Left renal cortex interstitium (tissue), 4 donors: ENCODE measurements around the gene UGT1A6. TPM values are rescaled to one million over a fixed set of nuclear protein-coding genes. Genes with fewer than 3 reads are reported as not detected.
"Not testable (repeated sequence)": the region's sequence is repeated elsewhere in the genome, so short reads cannot be mapped to it uniquely, and the experiment has no call there.

Experiments used
- DNase-seq, 4 donors: peaks; one replicate each; pipeline ENCODE4 v3.0.0-alpha.2; 2013; ENCODE audit warnings: low read depth in 4 of 4, low spot score in 2 of 4, missing footprints in 1 of 4
- polyA plus RNA-seq, 4 donors: library from polyadenylated mRNA; unstranded; fragments of 120-200 nt; gene quantifications; one replicate each; pipeline ENCODE4 v1.2.1, GENCODE V29; 2013; ENCODE audit not compliant: insufficient read length in 4 of 4

Gene UGT1A6
- polyA plus RNA-seq, 4 donors = 1.6 to 5.5 (median 3.8) TPM

DNA sequence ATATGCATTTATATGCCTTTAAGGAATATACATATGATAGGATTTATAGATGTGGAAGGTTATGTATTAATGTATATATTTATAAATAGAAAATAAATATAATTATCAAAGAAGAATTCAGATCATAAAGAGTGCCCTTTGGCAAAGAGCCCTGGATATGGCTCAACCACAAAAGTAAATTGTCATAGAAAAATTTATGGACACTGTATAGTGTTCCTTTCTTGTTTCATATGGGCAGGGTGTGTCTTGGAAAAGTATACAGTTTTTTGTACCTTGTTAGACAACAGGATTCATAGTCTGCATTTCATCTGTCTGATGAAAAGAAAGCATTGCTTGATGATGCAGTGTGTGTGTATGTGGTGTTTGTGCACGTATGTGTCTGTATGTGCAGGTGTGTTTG lies 8.1 kb upstream of the UGT1A6 start:
- no peak for DNase-seq

DNA sequence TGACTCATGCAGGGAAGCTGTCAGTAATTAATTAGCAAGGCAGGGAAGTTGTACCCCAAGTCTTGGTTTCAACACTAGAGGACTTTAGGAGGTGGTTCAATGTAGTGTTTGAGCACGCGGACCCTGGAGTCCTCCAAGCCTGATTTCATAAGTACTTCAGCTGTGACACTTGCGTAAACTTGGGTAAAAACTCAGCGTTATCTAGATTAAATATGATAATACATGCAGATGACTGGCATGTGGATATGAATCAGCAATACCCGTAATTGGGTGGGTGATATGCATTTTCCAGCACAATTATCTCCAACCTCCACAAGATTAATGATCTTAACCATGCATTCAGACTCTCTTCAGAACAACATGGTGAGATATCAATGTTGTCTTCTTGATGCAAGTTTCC lies 5.8 kb upstream of the UGT1A6 start:
- no peak for DNase-seq

DNA sequence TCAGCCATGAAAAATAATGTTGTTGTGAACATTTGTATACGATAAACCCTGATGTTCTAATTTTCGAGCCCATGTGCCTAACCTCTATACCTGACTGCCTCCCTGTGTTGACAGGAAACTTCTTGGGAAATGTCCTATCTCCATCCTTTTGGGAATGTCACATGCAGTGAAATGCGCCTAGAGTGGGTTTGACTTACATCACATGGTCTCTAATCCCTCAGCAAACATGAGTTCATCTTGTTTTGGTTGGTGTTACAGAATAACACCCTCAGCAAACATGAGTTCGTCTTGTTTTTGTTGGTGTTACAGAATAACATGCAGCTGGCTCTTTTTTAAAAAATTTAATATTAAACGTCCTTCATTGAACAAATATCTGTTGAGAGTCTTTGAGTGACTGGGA lies 4.3 kb upstream of the UGT1A6 start:
- no peak for DNase-seq

DNA sequence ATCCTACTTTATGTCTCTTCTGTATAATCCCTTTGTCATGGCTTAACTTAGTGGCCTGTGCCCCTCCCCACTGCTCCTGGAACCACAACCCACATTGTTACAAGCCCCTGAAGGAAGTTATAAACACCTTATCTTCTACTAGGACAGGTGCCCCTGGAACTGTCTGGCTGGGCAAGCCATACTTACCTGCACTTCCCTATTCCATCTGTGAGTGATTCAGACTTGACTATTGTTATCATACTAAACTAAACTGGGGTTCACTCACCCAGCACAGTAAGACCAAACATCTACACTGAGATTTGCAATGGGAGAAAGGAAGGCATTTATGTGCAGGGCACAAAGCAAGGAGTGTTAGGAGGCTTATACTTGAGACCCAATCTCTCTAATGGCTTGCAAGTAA lies 3.7 kb upstream of the UGT1A6 start:
- no peak for DNase-seq

DNA sequence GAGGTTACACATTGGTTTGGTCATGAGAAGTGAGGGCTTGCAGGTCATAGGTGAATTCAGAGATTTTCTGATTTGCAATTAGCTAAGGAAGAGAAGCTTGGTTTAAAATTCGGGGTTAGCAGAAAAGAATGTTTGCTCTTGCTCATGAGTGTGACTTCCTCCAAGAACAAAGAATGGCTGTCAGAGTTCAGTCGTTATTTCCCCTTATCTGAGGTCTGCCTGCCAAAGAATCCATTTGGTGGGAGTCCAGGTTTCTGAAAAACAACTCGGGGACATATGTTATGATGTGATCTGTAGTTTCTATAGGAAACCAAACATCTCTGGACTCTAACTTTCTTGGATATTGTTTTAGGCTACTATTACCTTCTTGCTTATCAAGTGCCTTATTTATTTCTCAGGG lies 3.2 kb upstream of the UGT1A6 start:
- DNase-seq = no peak

DNA sequence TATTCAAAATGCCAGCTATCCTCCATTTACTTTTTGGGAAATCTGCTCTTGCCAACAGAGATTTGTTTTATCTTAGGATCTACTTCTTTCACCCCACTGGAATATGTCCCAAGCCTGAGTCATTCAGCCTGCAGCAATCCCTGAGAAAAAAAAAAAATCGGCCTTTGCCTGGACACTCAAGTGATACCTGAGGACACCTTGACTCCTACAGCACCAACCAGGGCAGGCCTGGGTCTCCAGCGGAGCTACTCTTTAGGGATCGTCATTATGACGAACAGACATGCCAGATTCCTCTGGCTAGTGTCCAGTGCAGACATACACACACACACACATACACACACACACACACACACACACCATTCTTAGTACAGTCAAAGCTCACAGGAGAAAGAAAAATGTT lies 2.2 kb upstream of the UGT1A6 start:
- no peak for DNase-seq

DNA sequence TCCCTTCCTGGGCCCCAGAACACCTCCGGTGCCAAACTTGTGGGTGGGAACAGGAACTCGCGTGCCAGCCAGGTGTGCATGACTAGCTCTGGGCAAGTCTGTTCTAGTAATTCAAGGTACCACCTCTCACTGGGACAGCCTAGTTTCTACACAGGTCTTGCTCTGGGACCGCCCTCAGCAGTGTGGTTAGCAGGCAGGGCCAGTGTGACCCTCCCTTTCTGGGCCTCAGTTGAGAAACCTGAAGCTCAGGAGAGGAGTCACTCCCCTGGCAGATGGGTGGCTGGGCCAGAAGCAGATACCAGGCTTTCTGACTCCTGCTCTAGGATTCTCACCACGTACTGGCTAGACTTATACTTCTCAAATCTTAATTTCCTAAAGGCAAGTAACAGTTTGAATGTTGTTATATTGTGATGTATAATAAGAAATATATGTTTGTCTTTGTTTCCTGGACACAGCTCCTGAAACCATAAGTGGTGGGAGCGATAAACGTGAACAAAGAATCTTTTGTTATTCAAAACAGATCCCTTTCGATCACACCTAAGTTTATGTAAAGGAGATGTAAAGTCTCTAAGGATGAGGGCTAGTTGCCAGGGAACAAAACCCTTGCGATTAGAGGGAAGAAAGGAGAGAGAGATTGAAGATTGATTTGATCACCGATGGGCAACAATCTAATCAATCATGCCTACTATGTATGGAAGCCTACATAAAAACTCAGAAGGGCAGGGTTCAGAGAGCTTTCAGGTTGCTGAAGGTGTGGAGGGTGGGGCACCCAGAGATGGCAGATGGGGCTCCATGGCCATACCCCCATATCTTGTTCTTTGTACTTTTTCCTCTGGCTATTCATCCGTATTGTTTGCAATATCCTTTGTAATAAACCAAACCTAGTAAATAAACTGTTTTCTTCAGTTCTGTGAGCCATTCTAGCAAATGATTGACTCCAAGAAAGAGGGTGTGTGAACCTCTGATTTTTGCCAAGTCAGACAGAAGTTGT lies 952 bp upstream of the UGT1A6 start:
- DNase-seq = no peak

DNA sequence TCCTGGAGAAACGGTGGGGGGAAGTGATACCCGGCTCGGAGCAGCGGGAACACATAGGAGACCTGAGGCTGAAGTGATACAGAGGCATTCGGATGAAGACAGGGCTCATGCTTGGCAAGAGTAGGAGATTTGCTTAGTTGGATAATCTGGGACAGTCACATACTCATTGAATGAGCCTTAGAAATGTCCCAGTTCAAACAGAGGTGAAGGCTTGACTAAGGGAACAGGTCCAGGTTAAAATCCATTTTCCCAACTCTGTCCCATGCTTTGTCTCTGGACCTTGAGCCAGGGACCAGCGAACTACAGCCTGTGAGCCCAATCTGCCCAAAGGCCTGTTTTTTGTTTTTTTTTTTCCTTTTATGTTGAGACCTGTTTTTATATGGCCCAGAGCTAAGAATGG lies 1.3 kb downstream of the UGT1A6 start:
- no peak for DNase-seq

DNA sequence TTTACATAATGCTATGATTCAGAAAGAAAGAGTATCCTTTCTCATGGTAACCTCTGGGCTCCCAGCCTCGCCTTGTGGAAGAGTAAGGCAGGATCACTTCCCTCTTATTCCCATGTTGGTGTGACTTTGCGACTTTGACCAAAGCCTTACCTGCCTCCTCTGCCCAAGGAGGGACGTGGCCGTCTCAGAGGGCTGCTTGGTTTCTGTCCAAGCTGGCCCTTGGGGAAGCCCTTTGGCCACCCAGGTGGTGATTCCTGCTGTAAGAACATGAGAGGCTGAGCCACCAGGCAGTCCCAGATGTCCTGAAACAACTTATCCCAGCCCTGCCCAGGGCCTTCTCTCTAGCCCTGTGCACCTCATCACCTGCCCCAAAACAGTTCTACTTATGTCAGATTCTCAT lies 6.0 kb downstream of the UGT1A6 start:
- no peak for DNase-seq

DNA sequence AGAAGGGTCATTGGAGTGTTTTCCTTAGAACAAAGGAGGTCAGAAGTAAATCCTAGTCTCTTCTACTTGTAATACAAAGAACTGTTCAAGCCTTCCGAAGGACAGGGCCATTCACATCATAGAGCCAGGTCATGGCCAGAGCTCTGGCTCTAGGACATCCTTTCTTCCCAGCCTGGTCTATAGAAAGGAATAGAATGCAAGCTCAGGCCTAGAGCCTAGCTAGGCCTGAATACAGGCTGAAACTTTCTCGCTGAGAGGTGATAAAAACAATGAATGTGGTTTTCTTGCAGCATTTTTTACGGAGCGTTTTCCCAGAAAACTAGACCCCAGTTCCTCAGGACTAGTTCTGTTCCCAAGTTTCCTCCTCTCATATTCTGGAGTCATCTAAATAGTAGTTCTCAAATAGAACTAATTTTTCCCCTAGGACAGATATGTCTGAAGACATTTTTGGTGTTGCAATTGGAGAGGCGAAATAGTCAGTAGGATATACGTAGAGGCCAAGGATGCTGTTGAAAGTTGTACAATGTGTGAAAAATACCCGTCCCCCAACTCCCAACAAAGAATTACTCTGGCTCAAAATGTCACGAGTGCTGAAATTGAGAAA lies 6.8 kb downstream of the UGT1A6 start:
- DNase-seq = no peak

DNA sequence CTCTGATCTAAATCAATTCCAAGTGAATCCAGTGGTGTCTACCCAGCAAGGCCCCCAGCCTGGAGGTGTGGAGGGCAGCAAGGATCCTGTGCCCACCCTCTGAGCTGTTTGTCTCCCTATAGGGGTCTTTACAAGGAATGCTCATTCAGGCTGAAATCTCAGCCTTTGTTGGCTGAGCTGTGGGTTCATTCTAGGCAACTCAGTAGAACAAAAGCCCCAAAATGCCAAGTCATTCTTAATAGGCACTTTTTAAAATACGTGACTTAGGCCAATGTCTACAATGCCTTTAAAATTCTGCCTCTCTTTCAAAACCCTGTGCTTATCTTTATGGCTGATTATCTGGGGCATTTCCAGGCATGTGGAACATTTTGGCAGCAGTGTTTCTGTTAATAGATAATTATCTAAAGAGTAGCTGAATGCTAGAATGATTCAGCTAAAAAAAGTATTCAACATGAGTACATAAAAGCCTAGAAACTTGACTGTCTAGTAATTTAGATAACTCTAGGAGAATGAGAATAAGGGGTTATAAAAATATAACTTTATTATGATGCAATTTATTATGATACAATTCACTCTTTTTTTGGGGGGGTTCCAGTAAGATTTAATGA lies 7.4 kb downstream of the UGT1A6 start:
- peak in 2 of 4 donors; percentile 10 to 21 for DNase-seq

DNA sequence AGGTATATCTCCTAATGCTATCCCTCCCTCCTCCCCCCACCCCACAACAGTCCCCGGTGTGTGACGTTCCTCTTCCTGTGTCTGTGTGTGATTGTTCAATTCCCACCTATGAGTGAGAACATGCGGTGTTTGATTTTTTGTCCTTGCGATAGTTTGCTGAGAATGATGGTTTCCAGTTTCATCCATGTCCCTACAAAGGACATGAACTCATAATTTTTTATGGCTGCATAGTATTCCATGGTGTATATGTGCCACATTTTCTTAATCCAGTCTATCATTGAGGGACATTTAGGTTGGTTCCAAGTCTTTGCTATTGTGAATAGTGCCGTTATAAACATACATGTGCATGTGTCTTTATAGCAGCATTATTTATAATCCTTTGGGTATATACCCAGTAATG lies 8.2 kb downstream of the UGT1A6 start:
- not testable (repeated sequence) for DNase-seq

DNA sequence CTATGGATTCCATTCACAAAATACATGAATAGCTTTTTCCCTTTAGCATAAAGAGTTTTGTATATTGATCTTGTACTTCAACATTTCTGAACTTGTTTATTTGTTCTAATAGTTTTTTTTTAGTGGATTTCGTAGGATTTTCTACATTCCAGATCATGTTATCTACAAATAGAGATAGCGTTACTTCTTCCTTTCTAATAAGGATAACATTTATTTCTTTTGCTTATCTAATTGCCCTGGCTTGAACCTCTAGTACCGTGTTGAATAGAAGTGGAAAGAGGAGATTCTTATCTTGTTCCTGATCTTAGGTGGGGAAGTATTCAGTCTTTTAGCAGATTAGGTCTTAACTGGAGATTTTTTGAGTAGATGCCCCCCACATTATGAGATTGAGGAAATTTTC lies 9.5 kb downstream of the UGT1A6 start:
- no peak for DNase-seq

DNA sequence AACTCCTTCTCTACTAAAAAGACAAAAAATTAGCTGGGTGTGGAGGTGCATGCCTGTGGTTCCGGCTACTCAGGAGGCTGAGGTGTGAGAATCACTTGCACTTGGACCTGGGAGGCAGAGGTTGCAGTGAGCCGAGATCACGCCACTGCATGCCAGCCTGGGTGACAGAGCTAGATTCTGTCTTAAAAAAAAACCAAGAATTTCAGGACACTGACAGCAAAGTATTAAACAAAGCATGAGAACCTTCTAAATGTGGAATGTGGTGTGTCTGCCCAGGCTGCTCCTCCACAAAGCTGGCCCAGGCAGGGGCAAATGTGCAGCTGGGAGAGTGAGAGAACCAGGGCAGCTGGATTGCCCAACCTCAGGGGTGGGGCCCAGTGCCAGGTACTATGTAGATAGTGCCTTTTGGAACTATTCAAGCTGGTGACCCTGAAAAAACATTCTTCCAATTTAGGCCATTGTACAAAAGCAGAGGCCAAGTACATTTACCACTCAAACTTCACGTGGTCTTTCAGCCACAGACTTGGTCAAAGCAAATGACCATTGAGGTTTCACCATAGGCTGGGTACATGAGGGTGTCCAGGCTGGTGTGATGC lies 13.3 kb downstream of the UGT1A6 start:
- DNase-seq = no peak

DNA sequence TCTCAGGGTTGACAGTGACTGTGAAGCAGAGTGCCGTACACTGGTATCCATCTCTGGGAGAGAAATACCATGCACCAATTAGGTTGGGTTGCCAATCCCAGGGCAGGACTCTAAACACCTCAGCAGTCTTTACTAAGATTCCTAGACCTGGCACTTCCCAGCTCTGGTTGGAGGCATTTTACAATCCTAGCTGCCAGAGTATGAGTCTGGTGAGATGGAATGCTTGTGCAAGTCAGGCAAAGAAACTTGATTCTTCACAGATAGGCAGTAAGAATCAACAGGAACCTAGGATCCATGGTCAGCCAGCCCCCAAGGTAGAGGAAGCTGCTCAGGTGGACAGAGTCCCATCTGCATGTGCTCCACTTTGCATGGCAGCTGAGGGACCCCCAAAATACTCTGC lies 14.0 kb downstream of the UGT1A6 start:
- DNase-seq = no peak

DNA sequence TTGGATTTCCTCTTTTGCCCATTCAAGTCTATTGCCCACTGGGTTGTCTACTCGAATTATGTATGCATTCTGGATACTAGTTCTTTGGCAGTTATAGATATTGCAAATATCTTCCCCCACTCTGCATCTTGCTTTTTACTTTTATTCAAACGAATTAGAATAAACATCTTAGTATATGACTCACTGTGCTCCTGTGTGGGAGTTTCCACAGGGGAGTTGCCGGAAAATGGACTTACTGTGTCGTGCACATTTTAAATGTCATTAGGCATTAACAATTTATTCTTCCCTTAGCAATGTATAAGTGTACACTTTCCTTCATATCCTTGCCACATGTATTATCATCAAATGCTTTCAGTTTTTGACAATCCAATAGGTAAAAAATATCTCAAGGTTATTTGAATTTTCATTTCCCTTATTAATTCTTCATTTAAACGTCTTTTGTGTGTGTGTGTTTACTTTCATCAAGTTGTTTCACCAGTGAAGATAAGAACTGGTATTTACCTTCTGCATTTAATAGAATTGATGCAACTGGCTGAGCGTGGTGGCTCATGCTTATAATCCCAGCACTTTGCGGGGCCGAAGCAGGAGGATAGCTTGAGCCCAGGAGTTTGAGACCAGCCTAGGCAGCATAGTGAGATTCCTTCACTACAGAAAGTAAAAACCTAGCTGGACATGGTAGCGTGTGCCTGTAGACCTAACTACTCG lies 15.4 kb downstream of the UGT1A6 start:
- no peak for DNase-seq

DNA sequence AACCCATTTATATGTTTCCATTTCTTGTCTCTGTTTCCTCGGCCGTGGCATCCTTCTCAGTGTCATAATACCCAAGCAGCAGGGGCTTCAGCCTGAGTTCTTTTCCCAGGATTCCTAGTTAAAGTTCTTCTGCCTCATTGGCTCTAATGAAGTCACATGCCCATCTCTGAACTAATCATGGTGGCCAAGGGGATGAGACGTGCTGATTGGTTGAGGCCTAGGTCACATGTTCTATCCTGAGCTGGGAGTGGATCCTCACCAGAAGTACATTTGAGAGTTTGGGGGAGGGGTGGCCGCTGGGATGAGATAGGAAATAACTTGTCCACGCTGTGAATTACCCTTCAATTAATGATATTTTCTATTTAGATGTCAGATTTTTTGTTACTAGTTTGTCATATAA lies 16.3 kb downstream of the UGT1A6 start:
- DNase-seq = no peak

DNA sequence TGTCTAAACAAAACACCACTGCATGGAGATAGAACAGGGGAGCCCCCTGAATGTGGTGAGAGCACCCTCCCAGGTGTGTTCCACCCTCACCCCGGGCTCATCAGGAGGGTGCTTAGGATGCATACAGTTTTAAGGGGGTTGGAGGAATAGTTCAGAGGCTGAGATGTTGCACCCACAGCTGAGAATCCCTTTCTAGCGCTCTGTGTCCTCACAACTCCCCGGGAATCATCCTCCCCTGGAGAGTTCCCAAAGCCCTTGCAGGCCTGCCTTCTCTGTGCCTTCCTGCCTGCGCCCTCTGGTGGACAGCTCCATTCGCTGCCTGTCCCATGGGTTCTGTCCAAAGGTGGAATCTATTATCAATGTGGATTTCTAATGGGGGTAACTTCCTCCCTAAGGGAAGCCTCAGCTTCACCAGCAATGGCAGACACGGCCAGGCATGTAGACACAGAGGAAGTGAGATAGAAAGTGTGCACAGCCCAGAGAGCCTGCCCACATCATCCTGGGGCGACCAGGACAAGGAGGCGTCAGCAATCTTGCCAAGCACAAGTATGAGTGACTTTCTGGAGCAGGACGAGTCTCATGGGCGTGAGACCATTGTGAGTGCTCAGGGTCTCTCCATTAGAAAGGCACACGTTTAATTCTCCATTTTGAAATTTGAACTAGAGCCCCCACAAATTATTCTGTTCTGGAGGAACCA lies 18.8 kb downstream of the UGT1A6 start:
- DNase-seq = peak; percentile 11 to 58 (median 26)

DNA sequence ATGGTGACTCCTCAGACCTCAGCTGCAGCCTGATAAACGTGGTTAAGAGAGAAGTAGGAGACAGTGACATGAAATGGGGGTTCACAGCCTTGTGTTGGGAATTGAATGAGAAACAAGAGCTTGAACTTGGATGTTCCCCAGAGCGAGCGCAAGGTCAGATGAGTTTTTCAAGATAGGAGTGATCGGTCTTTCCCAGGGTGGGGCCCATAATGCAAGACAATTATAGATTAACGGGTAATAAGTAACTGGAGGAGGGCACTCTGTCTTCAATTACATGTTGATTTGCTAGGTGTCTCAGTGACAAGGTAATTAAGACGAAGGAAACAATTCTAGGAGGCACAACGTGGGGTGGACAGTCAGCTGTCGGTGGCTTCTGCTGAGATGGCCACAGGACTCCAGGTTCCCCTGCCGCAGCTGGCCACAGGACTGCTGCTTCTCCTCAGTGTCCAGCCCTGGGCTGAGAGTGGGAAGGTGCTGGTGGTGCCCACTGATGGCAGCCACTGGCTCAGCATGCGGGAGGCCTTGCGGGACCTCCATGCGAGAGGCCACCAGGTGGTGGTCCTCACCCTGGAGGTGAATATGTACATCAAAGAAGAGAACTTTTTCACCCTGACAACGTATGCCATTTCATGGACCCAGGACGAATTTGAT lies 20.0 kb downstream of the UGT1A6 start, which contains the start of gene UGT1A5:
Gene UGT1A5 (plus strand): TSS at position 297 of the 651 bp plus-strand sequence. CDS start 85 bp downstream, at position 382.
- DNase-seq = no peak
